Fibroblast of villous mesenchyme (primary cell): Measurements from ENCODE around the gene ANKS6. TPM values are rescaled to one million over a fixed set of nuclear protein-coding genes. Genes with fewer than 3 reads are reported as not detected.

ENCODE experiments used
- DNase-seq: peaks from one replicate; pipeline ENCODE4 v3.0.0-alpha.2; 2010; ENCODE audit warnings: low read depth
- H3K4me3 ChIP-seq: 2 replicates; pipeline ENCODE4 v1.5.1; 2011; ENCODE audit warnings: low read depth, mild to moderate bottlenecking, low read length
- CTCF ChIP-seq: IDR thresholded peaks from 2 replicates; pipeline ENCODE4 v1.5.1; 2012; ENCODE audit warnings: low read depth, mild to moderate bottlenecking, low read length; ENCODE audit not compliant: insufficient read depth
- total RNA-seq: library from RNA; depleted of rRNA; stranded (reverse); fragments of >200 nt; gene quantifications from 2 replicates; pipeline ENCODE4 v1.2.3, GENCODE V29; 2012

Gene ANKS6
- total RNA-seq, 1 donor = 6.9 TPM

GRCh38 chr9:98750364-98751060 is 45.8 kb downstream of the ANKS6 start:
- H3K4me3 ChIP-seq = no peak overlapping the region
- no peak for DNase-seq
- TF ChIP-seq CTCF = no peak

- H3K4me3 ChIP-seq = no peak overlapping the region
- no peak for TF ChIP-seq CTCF
- DNase-seq = no peak
Measured at GRCh38 chr9:98747476-98747875, 48.9 kb downstream of the ANKS6 start.

GRCh38 chr9:98745470-98745869 is 50.9 kb downstream of the ANKS6 start:
- no peak overlapping the region for H3K4me3 ChIP-seq
- no peak for DNase-seq
- TF ChIP-seq CTCF = no peak

- DNase-seq = no peak
- H3K4me3 ChIP-seq = no peak overlapping the region
- no peak for TF ChIP-seq CTCF
Measured at GRCh38 chr9:98743818-98744611, 52.3 kb downstream of the ANKS6 start.

GRCh38 chr9:98743329-98743728 is 53.0 kb downstream of the ANKS6 start:
- DNase-seq = no peak
- H3K4me3 ChIP-seq = no peak overlapping the region
- no peak for TF ChIP-seq CTCF

GRCh38 chr9:98742325-98743280 is 53.8 kb downstream of the ANKS6 start:
- no peak for TF ChIP-seq CTCF
- H3K4me3 ChIP-seq = no peak overlapping the region
- DNase-seq = peak; percentile 6
